ENCODE measurements around the gene SOCS2. TPM values are rescaled to one million over a fixed set of nuclear protein-coding genes. Genes with fewer than 3 reads are reported as not detected.

Gene SOCS2
- total RNA-seq, 2 donors from 2014 or later, result 30.0 to 30.9 TPM

DNA sequence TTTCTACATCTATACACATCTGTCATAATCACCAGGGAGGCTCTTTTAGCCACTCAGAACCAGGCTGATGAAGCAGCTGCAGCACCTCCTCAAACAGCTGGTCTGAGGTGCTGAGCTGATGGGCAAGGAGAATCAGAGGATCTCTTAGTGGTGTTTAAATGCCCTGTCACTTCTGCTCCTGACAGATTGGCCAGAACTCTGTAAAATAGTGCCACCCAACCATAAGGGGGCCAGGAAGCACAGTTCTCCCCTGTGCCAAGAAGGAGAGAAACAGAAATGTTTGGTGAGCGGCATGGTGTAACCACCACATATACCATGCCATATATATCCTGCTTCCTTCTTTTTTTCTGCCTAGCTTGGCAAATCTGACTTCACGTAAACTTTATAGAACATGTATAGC, 12.8 kb downstream of the SOCS2 start:
- intact Hi-C loops (cut with DNase I), result no loop called here
- DNase-seq (ENCODE audit: low spot score), result no peak

GRCh38 chr12:93587611-93588010, 15.1 kb downstream of the SOCS2 start:
- intact Hi-C loops (cut with DNase I), result no loop called here
- no peak for DNase-seq (ENCODE audit: low spot score)

DNA sequence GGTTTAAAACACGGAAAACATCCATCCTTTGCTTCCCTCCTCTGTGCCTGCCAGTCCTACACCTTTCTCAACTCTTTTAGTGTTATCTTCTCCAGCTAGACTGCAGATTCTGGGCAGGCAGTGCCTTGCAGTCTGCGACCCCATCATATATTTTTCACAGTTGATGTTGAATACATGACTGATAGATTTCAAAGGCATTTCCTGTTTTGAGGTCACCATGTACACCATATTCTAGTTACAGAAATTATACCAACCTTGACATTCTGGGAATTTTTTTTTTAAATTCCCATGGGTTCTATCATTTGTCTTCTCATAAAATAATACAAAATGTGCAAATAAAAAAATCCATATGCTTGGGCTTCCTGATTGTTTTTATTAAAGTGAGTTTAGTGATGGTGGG, 16.6 kb downstream of the SOCS2 start:
- DNase-seq (ENCODE audit: low spot score), result no peak
- intact Hi-C loops (cut with DNase I), result no loop called here

DNA sequence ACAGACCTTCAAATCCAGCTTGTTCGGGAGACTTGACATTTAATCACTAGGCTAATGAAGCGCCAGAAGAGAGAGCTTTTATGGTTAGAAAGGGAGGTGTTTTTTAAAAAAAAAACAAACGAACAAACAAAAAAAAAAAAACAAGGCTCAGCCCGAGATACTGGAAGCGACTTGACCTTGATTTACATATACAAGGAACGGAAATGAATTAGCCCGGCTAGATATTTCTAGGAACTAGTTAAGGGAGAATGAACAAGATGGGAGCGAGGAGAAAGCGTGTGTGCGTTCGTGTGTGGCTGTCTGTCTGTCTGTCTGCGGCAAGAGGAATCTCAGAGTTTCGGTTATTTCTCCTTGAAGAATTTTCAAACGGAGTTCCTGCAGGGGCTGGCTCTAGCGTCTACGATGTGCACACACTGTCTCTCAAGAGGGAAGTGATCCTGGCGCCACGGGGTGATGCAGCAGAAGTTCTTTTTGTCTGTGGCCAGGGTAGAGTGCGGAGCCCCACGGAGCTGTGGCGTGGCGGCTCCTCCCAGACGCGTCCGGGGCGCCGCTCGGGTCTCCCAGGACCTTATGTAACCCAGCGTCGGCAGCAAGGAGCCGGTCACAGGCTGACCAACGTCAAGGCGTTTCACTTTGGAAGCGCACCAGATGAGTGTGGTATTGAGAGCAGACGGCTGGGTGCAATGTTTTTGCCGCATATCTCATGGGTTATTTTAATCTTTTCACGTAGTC, 18.8 kb downstream of the SOCS2 start:
- intact Hi-C loops (cut with DNase I), result loop anchor here in 1 of 2 donors (2.0 kb wide), 1 partner anchor 19 kb away; the partner anchor contains the start of gene SOCS2
- peak; percentile 95 for DNase-seq (ENCODE audit: low spot score)

DNA sequence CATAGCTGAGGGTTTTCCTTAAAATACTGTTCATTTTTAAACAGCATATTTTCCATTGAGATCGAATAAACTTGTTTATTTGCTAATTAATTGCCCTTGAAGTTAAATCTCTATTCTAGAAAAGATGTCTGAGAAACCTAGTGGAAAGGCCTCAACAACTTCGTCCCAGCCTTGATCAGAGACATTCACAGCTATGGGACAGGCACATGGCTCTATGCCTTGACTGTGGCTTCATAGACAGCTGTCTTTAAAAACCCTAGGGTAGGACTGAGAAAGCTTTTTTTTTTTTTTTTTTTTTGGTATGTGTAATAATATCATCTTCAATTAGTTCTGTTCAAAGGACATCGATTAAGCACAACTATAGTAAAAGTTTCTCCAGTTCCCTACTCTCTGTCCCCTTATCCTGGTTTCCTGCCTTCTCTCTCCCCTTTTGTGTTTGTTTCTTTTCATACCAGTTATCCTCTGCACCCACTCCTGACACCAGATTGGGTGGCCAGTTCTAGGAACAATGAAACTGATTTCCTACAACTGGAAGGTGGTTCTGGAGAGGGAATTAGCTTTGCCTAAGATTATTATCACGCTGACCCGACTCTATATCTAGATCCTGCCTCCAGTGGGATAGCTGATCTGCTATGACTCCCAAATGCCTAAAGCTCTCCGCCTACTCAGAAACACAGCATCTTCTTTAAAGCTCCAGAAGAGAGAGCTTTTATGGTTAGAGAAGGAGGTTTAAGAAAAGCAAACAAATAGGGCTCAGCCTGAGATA, 20.3 kb downstream of the SOCS2 start:
- DNase-seq (ENCODE audit: low spot score), result no peak
- intact Hi-C loops (cut with DNase I), result no loop called here

DNA sequence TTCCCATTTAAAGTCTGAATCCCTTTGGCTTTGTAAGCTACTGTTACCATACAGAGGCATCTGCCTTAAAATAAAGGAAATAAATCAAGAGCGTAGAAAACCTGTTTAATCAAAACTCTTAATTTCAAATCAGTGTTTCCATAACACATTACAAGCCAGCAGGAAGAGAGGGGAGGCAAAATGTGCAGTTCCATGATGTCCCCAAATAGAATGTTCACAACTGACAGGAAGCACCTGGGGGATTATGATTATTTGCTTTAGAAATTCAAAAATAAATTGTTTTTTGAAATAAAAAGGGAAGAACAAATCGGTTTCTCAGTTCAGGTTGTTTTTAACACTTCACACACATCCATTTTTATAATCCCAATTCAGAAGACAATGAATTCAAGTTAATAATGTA, 21.4 kb downstream of the SOCS2 start:
- intact Hi-C loops (cut with DNase I), result no loop called here
- no peak for DNase-seq (ENCODE audit: low spot score)

GRCh38 chr12:93594766-93595311, 22.4 kb downstream of the SOCS2 start:
- DNase-seq (ENCODE audit: low spot score), result no peak
- intact Hi-C loops (cut with DNase I), result no loop called here

DNA sequence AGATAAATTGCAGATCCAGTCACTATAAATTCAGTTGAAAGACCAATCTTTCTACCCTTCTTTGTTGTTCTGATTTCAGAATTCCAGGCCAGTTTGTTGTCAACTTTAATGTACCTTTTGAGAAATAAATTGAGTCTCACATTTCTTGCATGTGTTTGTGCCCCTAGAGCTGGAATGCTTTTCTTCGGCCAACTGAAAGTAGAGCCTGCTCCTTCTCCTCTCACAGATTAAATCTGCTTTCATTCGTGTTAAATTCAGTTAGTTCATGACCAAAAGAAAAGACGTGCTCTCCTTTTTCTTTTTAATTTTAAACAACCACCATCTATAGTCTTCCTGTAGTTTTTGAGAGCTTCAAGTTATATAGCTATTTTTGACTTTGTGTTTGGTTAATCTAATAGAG, 22.9 kb downstream of the SOCS2 start:
- no peak for DNase-seq (ENCODE audit: low spot score)
- intact Hi-C loops (cut with DNase I), result no loop called here

- DNase-seq (ENCODE audit: low spot score), result no peak
- intact Hi-C loops (cut with DNase I), result no loop called here
Observed at GRCh38 chr12:93597608-93598007, 25.1 kb downstream of the SOCS2 start.

DNA sequence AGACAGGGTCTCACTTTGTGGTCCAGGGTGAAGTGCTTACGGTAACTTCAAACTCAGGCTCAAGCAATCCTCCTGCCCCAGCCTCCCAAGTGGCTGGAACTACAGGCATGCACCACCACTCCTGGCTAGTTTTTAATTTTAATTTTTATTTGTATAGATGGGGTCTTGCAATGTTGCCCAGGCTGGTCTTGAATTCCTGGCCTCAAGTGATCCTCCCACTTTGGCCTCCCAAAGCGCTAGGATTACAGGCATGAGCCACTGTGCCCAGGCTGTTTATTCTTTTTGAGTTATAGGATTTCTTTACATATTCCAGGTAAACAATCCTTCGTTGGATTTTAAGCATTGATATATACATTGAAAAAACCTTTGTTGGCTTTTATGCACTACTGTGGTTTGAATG, 26.7 kb downstream of the SOCS2 start:
- DNase-seq (ENCODE audit: low spot score), result no peak
- intact Hi-C loops (cut with DNase I), result no loop called here

GRCh38 chr12:93601591-93601990, 29.1 kb downstream of the SOCS2 start:
- intact Hi-C loops (cut with DNase I), result no loop called here
- DNase-seq (ENCODE audit: low spot score), result no peak

DNA sequence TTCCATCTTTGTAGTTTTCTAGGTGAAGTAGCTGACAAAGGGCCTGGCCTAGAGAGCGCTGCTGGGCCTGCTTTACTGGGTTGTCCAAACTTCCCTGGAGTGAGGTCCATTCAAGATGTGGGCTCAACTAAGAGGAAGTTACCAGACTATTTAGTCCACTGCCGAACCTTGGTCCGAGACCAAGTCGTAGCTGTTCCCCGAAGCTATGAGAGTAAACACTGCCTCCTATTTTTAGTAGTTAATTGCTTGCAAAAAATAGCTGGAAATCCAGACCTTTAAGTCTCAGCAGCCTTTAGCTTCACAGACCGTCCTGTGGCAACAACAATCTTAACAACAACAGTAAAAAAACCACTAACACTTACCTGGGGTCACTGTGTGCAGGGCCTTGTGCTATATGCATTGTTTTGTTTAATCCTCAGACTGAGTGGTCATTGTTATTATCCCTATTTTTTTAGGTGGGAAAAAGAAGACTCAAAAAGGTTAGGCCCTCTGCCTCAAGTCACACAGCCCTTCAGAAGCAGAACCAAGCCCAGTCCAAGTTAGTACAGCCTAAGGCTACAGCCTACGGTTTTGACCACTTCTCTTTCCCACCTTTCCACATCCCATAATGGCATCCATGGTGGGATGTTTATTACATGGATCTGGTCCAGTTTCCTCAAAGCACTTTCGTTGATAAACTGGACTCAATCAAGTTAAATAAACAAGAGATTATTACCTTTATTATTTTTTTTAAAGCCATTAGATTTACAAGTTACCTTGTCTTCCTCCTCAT, 30.6 kb downstream of the SOCS2 start:
- DNase-seq (ENCODE audit: low spot score), result no peak
- intact Hi-C loops (cut with DNase I), result no loop called here

DNA sequence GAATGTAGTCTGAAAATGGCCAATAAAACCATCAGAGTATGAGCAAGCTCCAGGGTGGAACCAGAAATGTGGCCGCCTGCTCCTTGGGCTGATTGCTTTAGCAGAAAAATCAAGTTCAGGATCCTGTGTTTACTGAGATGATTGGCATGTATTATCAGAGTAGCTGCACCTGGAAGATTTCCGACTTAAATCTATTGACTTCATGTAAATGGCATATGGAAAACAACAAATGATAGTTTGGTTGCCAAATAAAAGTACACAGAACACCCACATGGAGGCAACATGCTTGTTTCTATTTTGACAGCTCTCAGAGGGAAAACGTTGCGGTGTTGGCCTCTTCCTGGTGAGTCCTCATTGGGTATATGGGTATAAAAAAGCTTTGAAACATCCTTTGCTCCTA, 31.3 kb downstream of the SOCS2 start:
- DNase-seq (ENCODE audit: low spot score), result no peak
- intact Hi-C loops (cut with DNase I), result no loop called here

GRCh38 chr12:93608313-93608712, 35.8 kb downstream of the SOCS2 start:
- no peak for DNase-seq (ENCODE audit: low spot score)
- intact Hi-C loops (cut with DNase I), result no loop called here

DNA sequence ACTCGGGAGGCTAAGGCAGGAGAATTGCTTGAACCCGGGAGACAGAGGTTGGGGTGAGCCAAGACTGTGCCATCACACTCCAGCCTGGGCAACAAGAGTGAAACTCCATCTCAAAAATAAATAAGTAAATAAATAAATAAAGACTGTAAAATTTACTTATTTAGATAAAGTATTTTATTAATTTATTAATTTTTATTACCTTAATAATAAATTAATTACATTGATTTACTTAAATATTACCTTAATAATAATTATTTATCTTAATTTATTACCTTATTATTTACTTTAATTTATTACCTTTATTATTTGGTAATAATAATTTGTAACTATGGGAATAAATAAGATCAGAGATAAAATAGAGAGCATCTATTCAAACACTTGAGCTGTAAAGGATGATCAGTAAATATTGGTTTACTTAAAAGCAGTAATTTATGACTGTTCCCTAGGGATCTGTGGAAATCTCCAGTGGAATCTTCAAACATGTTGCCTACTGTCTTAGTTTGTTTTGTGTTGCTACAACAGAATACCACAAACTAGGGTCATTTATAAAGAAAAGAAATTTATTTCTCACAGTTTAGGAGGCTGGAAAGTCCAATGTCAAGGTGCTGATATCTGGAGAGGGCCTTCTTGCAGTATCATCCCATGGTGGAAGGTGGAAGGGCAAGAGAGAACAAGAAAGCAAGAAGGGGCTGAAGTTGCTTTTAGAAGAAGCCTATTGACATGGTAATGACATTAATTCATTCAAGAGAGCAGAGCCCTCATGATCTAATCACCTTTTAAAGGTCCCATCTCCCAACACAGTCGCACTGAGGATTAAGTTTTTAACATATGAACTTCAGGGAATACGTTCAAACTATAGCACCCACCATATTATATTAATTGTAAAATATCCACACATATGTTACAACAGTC, 37.1 kb downstream of the SOCS2 start:
- intact Hi-C loops (cut with DNase I), result no loop called here
- no peak for DNase-seq (ENCODE audit: low spot score)

- DNase-seq (ENCODE audit: low spot score), result no peak
- intact Hi-C loops (cut with DNase I), result no loop called here
Observed at GRCh38 chr12:93612776-93613175, 40.3 kb downstream of the SOCS2 start.

DNA sequence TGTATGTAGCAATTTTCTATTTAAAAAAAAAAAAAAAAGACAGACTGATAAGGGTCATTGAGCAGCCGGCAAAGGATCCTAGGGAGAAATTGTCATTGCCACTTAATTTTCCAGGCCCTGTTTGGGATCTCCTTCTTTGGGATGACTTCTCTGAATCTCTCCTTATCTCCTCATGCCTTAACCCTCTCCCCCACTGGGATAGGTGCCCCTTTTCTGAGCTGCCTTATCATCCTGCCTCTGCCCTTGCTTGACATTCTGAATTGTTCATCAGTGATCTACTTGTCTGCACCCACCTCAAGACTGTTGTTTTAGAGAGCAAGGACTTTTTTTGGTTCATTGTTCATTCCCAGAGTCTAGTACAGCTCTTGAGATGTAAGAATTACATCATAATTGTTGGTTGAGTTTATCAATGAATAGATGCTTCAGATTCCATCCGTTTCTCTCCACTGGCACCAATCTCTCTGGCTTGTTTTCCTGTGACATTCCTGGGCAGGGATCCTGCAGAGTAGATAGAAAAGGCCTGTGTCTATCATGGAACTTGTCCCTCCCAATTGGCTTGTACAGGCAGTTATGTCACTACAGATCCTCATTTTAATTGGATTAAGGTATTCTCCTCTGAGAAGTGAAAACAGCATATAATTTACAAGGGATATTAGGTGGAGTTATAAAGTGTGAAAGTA, 42.6 kb downstream of the SOCS2 start:
- no peak for DNase-seq (ENCODE audit: low spot score)
- intact Hi-C loops (cut with DNase I), result no loop called here

- intact Hi-C loops (cut with DNase I), result no loop called here
- DNase-seq (ENCODE audit: low spot score), result no peak
Observed at GRCh38 chr12:93616584-93617101, 44.2 kb downstream of the SOCS2 start.

All from posterior vena cava (tissue), 2 donors.